K562 (cell line): ENCODE data around the gene IL1RAPL2. TPM values are rescaled to one million over a fixed set of nuclear protein-coding genes. Genes with fewer than 3 reads are reported as not detected.

Experiments used
- ATF4 ChIP-seq: fragments of 450-650 bp; formaldehyde crosslinking; IDR thresholded peaks from 2 replicates; pipeline ENCODE4 v1.4.0; 2022; ENCODE audit warnings: mild to moderate bottlenecking, moderate library complexity
- DNMT1 ChIP-seq: fragments of 450-650 bp; IDR thresholded peaks from 2 replicates; pipeline ENCODE4 v1.6.1; 2016; ENCODE audit warnings: antibody characterized with exemption, mild to moderate bottlenecking
- EP300 ChIP-seq: IDR thresholded peaks from 2 replicates; pipeline ENCODE4 v1.6.1; 2012; ENCODE audit warnings: low read length, improper control_type of control experiment
- MYNN ChIP-seq, 2 experiments: sonication (generic); formaldehyde crosslinking in 1 of 2; IDR thresholded peaks; 2 replicates each; pipeline versions ENCODE4 v1.5.0 to v1.6.1; 2016 to 2020; ENCODE audit warnings: antibody characterized with exemption in 1 of 2, missing genetic modification reagents in 1 of 2
- PHB2 ChIP-seq: fragments of 450-650 bp; IDR thresholded peaks from 2 replicates; pipeline ENCODE4 v1.6.1; 2017; ENCODE audit warnings: low read depth
- PURB ChIP-seq: sonication (generic); formaldehyde crosslinking; IDR thresholded peaks from 2 replicates; pipeline ENCODE4 v1.9.0; 2021; ENCODE audit warnings: low read depth, mild to moderate bottlenecking, missing genetic modification reagents
- TARDBP ChIP-seq: fragments of 450-650 bp; IDR thresholded peaks from 2 replicates; pipeline ENCODE4 v1.6.1; 2016
- ZNF274 ChIP-seq: IDR thresholded peaks from 2 replicates; pipeline ENCODE4 v1.6.1; 2011; ENCODE audit warnings: low read depth, mild to moderate bottlenecking, low read length, moderate library complexity, borderline replicate concordance
- ZNF3 ChIP-seq: fragments of 250-450 bp; sonication (Bioruptor Pico); IDR thresholded peaks from 2 replicates; pipeline ENCODE4 v1.5.0; 2021; ENCODE audit warnings: mild to moderate bottlenecking, moderate library complexity
- polyA plus RNA-seq, 8 experiments: library from polyadenylated mRNA; depleted of rRNA in 4 of 8; stranded (reverse) in 5 of 8; unstranded in 3 of 8; fragments of >200 nt; fragmentation: Nextera tagmentation in 2 of 8; fragmentation: Illumina TruSeq in 1 of 8; extraction: Ambion mirVana in 2 of 8; extraction: Trizol in 1 of 8; gene quantifications; 2 replicates each; pipeline versions ENCODE4 v1.2.1 to v1.2.3, GENCODE V29; 2011 to 2014; ENCODE audit warnings: inconsistent platforms in 1 of 8, missing spikeins in 1 of 8
- total RNA-seq, 7 experiments: library from RNA; depleted of rRNA in 6 of 7; stranded (reverse); fragments of >200 nt in 6 of 7; fragmentation: Illumina TruSeq in 2 of 7; extraction: Trizol in 2 of 7; gene quantifications; 2 replicates each; pipeline versions ENCODE4 v1.2.1 to v1.2.3, GENCODE V29; 2011 to 2021; ENCODE audit warnings: low replicate concordance in 1 of 7
- TF ChIP-seq, protein P1 (sequence below), 2 experiments: fragments of 450-650 bp; IDR thresholded peaks; 2 replicates each; pipeline ENCODE4 v1.6.1; 2018; ENCODE audit warnings: mild to moderate bottlenecking in 2 of 2, low read depth in 1 of 2; ENCODE audit not compliant: partially characterized antibody in 2 of 2
- TF ChIP-seq, protein P2 (sequence below), 2 experiments: fragments of 450-650 bp in 1 of 2; sonication (generic) in 1 of 2; formaldehyde crosslinking in 1 of 2; IDR thresholded peaks in 1 of 2; conservative IDR thresholded peaks in 1 of 2; 2 replicates each; pipeline versions ENCODE4 v1.6.1 to v1.8.1; 2016 to 2023; ENCODE audit warnings: mild to moderate bottlenecking in 2 of 2, moderate library complexity in 2 of 2, inconsistent platforms in 1 of 2, missing genetic modification reagents in 1 of 2
- TF ChIP-seq, protein P3 (sequence below): IDR thresholded peaks from 2 replicates; pipeline ENCODE4 v1.6.1; 2011; ENCODE audit warnings: borderline replicate concordance, low read depth, mild to moderate bottlenecking, moderate library complexity, low read length; ENCODE audit not compliant: insufficient read depth, poor library complexity, severe bottlenecking
- TF ChIP-seq, protein P4 (sequence below): fragments of 250-450 bp; sonication (Bioruptor Pico); IDR thresholded peaks from 2 replicates; pipeline ENCODE4 v1.5.1; 2021; ENCODE audit warnings: mild to moderate bottlenecking

IL1RAPL2 gene
- total and polyA plus RNA-seq, 9 of the 15 experiments (the other 6 are each of a cell fraction or from before 2014, with no cell fraction given), result not detected

GRCh38 chrX:105167233-105167632 lies 601.2 kb downstream of the IL1RAPL2 start (continued):
- TF ChIP-seq, protein P1, sequence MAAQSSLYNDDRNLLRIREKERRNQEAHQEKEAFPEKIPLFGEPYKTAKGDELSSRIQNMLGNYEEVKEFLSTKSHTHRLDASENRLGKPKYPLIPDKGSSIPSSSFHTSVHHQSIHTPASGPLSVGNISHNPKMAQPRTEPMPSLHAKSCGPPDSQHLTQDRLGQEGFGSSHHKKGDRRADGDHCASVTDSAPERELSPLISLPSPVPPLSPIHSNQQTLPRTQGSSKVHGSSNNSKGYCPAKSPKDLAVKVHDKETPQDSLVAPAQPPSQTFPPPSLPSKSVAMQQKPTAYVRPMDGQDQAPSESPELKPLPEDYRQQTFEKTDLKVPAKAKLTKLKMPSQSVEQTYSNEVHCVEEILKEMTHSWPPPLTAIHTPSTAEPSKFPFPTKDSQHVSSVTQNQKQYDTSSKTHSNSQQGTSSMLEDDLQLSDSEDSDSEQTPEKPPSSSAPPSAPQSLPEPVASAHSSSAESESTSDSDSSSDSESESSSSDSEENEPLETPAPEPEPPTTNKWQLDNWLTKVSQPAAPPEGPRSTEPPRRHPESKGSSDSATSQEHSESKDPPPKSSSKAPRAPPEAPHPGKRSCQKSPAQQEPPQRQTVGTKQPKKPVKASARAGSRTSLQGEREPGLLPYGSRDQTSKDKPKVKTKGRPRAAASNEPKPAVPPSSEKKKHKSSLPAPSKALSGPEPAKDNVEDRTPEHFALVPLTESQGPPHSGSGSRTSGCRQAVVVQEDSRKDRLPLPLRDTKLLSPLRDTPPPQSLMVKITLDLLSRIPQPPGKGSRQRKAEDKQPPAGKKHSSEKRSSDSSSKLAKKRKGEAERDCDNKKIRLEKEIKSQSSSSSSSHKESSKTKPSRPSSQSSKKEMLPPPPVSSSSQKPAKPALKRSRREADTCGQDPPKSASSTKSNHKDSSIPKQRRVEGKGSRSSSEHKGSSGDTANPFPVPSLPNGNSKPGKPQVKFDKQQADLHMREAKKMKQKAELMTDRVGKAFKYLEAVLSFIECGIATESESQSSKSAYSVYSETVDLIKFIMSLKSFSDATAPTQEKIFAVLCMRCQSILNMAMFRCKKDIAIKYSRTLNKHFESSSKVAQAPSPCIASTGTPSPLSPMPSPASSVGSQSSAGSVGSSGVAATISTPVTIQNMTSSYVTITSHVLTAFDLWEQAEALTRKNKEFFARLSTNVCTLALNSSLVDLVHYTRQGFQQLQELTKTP (IDR thresholded peaks at IDR 0.05; ENCODE audit: low read depth in 1 of 2, partially characterized antibody in 2 of 2), result no peak
- TF ChIP-seq EP300 (no peak), PHB2 (no peak), ZNF274 (no peak), MYNN (IDR thresholded peaks at IDR 0.05) (no peak), MYNN (CRISPR knock-in tag; IDR thresholded peaks at IDR 0.05) (no peak), ATF4 (CRISPR knock-in tag) (no peak), PURB (no peak), TARDBP (no peak), ZNF3 (CRISPR knock-in tag) (no peak), DNMT1 (no peak)
- TF ChIP-seq, protein P2, sequence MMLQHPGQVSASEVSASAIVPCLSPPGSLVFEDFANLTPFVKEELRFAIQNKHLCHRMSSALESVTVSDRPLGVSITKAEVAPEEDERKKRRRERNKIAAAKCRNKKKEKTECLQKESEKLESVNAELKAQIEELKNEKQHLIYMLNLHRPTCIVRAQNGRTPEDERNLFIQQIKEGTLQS (IDR thresholded peaks at IDR 0.05), result no peak
- TF ChIP-seq, protein P2 (CRISPR knock-in tag; conservative IDR thresholded peaks at IDR 0.05), result no peak
- TF ChIP-seq, protein P3, sequence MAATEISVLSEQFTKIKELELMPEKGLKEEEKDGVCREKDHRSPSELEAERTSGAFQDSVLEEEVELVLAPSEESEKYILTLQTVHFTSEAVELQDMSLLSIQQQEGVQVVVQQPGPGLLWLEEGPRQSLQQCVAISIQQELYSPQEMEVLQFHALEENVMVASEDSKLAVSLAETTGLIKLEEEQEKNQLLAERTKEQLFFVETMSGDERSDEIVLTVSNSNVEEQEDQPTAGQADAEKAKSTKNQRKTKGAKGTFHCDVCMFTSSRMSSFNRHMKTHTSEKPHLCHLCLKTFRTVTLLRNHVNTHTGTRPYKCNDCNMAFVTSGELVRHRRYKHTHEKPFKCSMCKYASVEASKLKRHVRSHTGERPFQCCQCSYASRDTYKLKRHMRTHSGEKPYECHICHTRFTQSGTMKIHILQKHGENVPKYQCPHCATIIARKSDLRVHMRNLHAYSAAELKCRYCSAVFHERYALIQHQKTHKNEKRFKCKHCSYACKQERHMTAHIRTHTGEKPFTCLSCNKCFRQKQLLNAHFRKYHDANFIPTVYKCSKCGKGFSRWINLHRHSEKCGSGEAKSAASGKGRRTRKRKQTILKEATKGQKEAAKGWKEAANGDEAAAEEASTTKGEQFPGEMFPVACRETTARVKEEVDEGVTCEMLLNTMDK, result no peak
- TF ChIP-seq, protein P4, sequence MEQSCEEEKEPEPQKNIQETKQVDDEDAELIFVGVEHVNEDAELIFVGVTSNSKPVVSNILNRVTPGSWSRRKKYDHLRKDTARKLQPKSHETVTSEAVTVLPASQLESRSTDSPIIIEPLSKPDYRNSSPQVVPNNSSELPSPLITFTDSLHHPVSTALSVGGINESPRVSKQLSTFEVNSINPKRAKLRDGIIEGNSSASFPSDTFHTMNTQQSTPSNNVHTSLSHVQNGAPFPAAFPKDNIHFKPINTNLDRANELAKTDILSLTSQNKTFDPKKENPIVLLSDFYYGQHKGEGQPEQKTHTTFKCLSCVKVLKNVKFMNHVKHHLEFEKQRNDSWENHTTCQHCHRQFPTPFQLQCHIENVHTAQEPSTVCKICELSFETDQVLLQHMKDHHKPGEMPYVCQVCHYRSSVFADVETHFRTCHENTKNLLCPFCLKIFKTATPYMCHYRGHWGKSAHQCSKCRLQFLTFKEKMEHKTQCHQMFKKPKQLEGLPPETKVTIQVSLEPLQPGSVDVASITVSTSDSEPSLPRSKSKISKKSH, result no peak
